Astrocyte (in vitro differentiated cells and primary cell): ENCODE measurements around the gene PDS5A. TPM values are rescaled to one million over a fixed set of nuclear protein-coding genes. Genes with fewer than 3 reads are reported as not detected.
A peak's percentile ranks its signal among the peaks of the same experiment; 100 is the strongest.

Experiments used
- DNase-seq: peaks from one replicate; pipeline ENCODE4 v3.0.0-alpha.2; 2010; ENCODE audit warnings: low read depth
- FAIRE-seq: peaks from 2 replicates; lab custom pipeline; 2011; peaks lifted over from hg19 to GRCh38; lab: Jason Lieb, UNC
- H2AFZ ChIP-seq: 2 replicates; pipeline ENCODE4 v1.6.0; 2012; ENCODE audit warnings: low read depth, low read length, inconsistent platforms
- H3K27ac ChIP-seq: 2 replicates; pipeline ENCODE4 v1.5.1; 2011; ENCODE audit warnings: low read depth, low read length, inconsistent platforms
- H3K27me3 ChIP-seq: 2 replicates; pipeline ENCODE4 v1.6.0; 2011; ENCODE audit warnings: low read length, inconsistent platforms; ENCODE audit not compliant: insufficient read depth
- H3K36me3 ChIP-seq: 2 replicates; pipeline ENCODE4 v1.5.1; 2011; ENCODE audit warnings: low read length, inconsistent platforms; ENCODE audit not compliant: insufficient read depth
- H3K4me1 ChIP-seq: 2 replicates; pipeline ENCODE4 v1.5.1; 2011; ENCODE audit warnings: low read length, inconsistent platforms; ENCODE audit not compliant: insufficient read depth
- H3K4me2 ChIP-seq: 2 replicates; pipeline ENCODE4 v1.6.0; 2012; ENCODE audit warnings: low read length, inconsistent platforms
- H3K4me3 ChIP-seq: 2 replicates; pipeline ENCODE4 v1.5.1; 2011; ENCODE audit warnings: low read depth, mild to moderate bottlenecking, low read length, inconsistent platforms; ENCODE audit not compliant: insufficient read depth
- H3K79me2 ChIP-seq: 2 replicates; pipeline ENCODE4 v1.6.0; 2012; ENCODE audit warnings: mild to moderate bottlenecking, low read length, inconsistent platforms; ENCODE audit not compliant: insufficient read depth
- H3K9ac ChIP-seq: 2 replicates; pipeline ENCODE4 v1.6.0; 2012; ENCODE audit warnings: mild to moderate bottlenecking, low read length, inconsistent platforms
- H3K9me3 ChIP-seq: 2 replicates; pipeline ENCODE4 v1.5.1; 2012; ENCODE audit warnings: low read depth, mild to moderate bottlenecking, low read length, inconsistent platforms; ENCODE audit not compliant: insufficient read depth
- H4K20me1 ChIP-seq: 2 replicates; pipeline ENCODE4 v1.6.0; 2012; ENCODE audit warnings: low read length, inconsistent platforms; ENCODE audit not compliant: insufficient read depth
- H3K27ac Mint-ChIP-seq: one replicate; pipeline ENCODE4 v1.8.0; 2021; ENCODE audit warnings: mild to moderate bottlenecking, mixed read lengths; ENCODE audit not compliant: unreplicated experiment
- H3K27me3 Mint-ChIP-seq: one replicate; pipeline ENCODE4 v1.8.0; 2021; ENCODE audit warnings: low read depth, mixed read lengths; ENCODE audit not compliant: unreplicated experiment
- H3K36me3 Mint-ChIP-seq: one replicate; pipeline ENCODE4 v1.8.0; 2021; ENCODE audit warnings: low read depth, mixed read lengths; ENCODE audit not compliant: unreplicated experiment
- H3K4me1 Mint-ChIP-seq: one replicate; pipeline ENCODE4 v1.8.0; 2021; ENCODE audit warnings: low read depth, mixed read lengths; ENCODE audit not compliant: unreplicated experiment
- H3K4me3 Mint-ChIP-seq: one replicate; pipeline ENCODE4 v1.8.0; 2021; ENCODE audit warnings: mild to moderate bottlenecking, moderate library complexity, mixed read lengths; ENCODE audit not compliant: unreplicated experiment
- H3K9me3 Mint-ChIP-seq: one replicate; pipeline ENCODE4 v1.8.0; 2021; ENCODE audit warnings: mild to moderate bottlenecking, mixed read lengths; ENCODE audit not compliant: unreplicated experiment
- CTCF ChIP-seq: IDR thresholded peaks from 2 replicates; pipeline ENCODE4 v1.5.1; 2011; ENCODE audit warnings: low read depth, mild to moderate bottlenecking, inconsistent platforms, low read length, moderate library complexity; ENCODE audit not compliant: insufficient read depth
- EZH2 ChIP-seq: IDR thresholded peaks from 2 replicates; pipeline ENCODE4 v1.6.1; 2012; ENCODE audit warnings: mild to moderate bottlenecking, low read length, inconsistent platforms; ENCODE audit not compliant: insufficient read depth
- total RNA-seq: library from RNA; stranded (reverse); gene quantifications from 2 replicates; pipeline ENCODE4 v1.2.1, GENCODE V29; 2021

PDS5A gene
- total RNA-seq, 1 donor from 2014 or later, result 55.9 TPM

DNA sequence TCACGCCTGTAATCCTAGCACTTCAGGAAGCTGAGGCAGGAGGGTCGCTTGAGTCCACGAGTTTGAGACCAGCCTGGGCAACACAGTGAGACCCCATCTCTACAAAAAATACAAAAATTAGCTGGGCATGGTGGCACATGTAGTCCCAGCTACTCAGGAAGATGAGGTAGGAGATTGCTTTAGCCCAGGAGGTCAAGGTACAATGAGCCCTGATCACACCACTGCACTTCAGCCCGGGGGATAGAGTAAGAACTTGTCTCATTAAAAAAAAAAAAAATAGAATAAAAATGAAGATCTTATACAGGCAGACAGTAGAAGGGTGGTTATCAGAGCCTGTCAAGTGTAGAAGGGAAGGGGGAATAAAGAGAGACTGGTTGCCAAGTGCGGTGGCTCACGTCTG is 116.9 kb downstream of the PDS5A start:
- Histone ChIP-seq H3K9me3 (no peaks in the 10 kb centered on the region), H3K79me2 (no peaks in the 10 kb centered on the region), H3K4me1 (no peaks in the 10 kb centered on the region), H3K4me3 (no peak overlapping the region), H3K9ac (no peak overlapping the region), H3K4me2 (no peak overlapping the region), H2AFZ (no peak overlapping the region), H3K27me3 (no peaks in the 10 kb centered on the region), H3K27ac (no peak overlapping the region), H4K20me1 (no peaks in the 10 kb centered on the region), H3K36me3 (peaks cover 16% of the 10 kb centered on the region)
- TF ChIP-seq CTCF (no peak), EZH2 (no peak)
- Mint-ChIP-seq H3K27me3 (no peaks in the 10 kb centered on the region), H3K36me3 (peaks cover 28% of the 10 kb centered on the region), H3K27ac (no peak overlapping the region), H3K9me3 (peaks cover 8% of the 10 kb centered on the region), H3K4me1 (peaks cover 4% of the 10 kb centered on the region), H3K4me3 (no peak overlapping the region)
- DNase-seq (no peak), FAIRE-seq (no peak)

- Histone ChIP-seq H2AFZ (no peak overlapping the region), H3K27me3 (no peaks in the 10 kb centered on the region), H3K79me2 (peaks cover 4% of the 10 kb centered on the region), H3K4me1 (no peaks in the 10 kb centered on the region), H3K9ac (no peak overlapping the region), H4K20me1 (no peaks in the 10 kb centered on the region), H3K36me3 (peaks cover 14% of the 10 kb centered on the region), H3K9me3 (no peaks in the 10 kb centered on the region), H3K4me2 (no peak overlapping the region), H3K27ac (no peak overlapping the region), H3K4me3 (no peak overlapping the region)
- H3K36me3 Mint-ChIP-seq, result peaks cover 44% of the 10 kb centered on the region
- H3K9me3 Mint-ChIP-seq, result peaks cover 15% of the 10 kb centered on the region
- no peaks in the 10 kb centered on the region for H3K27me3 Mint-ChIP-seq
- FAIRE-seq (no peak), DNase-seq (peak; percentile 32)
- peak overlapping the region; percentile 15 for H3K4me3 Mint-ChIP-seq
- H3K27ac Mint-ChIP-seq, result peak overlapping the region; percentile 30
- TF ChIP-seq CTCF, result no peak
- no peak for TF ChIP-seq EZH2
- H3K4me1 Mint-ChIP-seq, result peaks cover 16% of the 10 kb centered on the region
These were observed 121.7 kb downstream of the PDS5A start for GRCh38 chr4:39855909-39856512.

GRCh38 chr4:39852636-39853035 is 125.1 kb downstream of the PDS5A start:
- Histone ChIP-seq H3K9ac (no peak overlapping the region), H2AFZ (no peak overlapping the region), H3K4me3 (no peak overlapping the region), H3K36me3 (peaks cover 21% of the 10 kb centered on the region), H3K79me2 (peaks cover 4% of the 10 kb centered on the region), H3K4me2 (no peak overlapping the region), H3K4me1 (no peaks in the 10 kb centered on the region), H3K27me3 (no peaks in the 10 kb centered on the region), H3K27ac (no peak overlapping the region), H3K9me3 (no peaks in the 10 kb centered on the region), H4K20me1 (no peaks in the 10 kb centered on the region)
- Mint-ChIP-seq H3K9me3 (peaks cover 15% of the 10 kb centered on the region), H3K4me1 (peaks cover 21% of the 10 kb centered on the region), H3K36me3 (peaks cover 34% of the 10 kb centered on the region), H3K27me3 (no peaks in the 10 kb centered on the region), H3K4me3 (no peak overlapping the region), H3K27ac (no peak overlapping the region)
- DNase-seq (no peak), FAIRE-seq (no peak)
- no peak for TF ChIP-seq CTCF
- no peak for TF ChIP-seq EZH2
